Panc1 (cell line): ENCODE data around the gene SIRT5. TPM values are rescaled to one million over a fixed set of nuclear protein-coding genes. Genes with fewer than 3 reads are reported as not detected.

Source experiments
- ATAC-seq: fragments of 200-7000 bp; cut with Tn5 transposase; 2 replicates; pipeline ENCODE4 v1.9.1; 2020; ENCODE audit warnings: mild to moderate bottlenecking, moderate library complexity
- BruUV-seq: library from RNA; stranded (reverse); fragments of 400-500 nt; replicated peaks from 2 replicates; lab custom pipeline; 2021; lab: Mats Ljungman, UMichigan
- CTCF ChIA-PET: fragments of 300-600 bp; sonication (Branson Sonifier 250); formaldehyde crosslinking; loops from one replicate; lab custom pipeline; 2022; ENCODE audit warnings: antibody characterized with exemption; lab: Charles Lee
- POLR2A ChIA-PET: fragments of 300-600 bp; sonication (Branson Sonifier 250); formaldehyde crosslinking; loops from one replicate; lab custom pipeline; 2022; ENCODE audit warnings: antibody characterized with exemption; lab: Charles Lee
- DNase-seq: peaks from one replicate; pipeline ENCODE4 v3.0.0-alpha.2; 2010; ENCODE audit warnings: low read depth, low spot score
- H3K27ac ChIP-seq: 2 replicates; pipeline ENCODE4 v1.5.1; 2011; ENCODE audit warnings: mild to moderate bottlenecking, low read length, inconsistent platforms
- H3K27me3 ChIP-seq: fragments of 200-500 bp; sonication (Bioruptor generic); 2 replicates; pipeline ENCODE4 v1.6.0; 2014; ENCODE audit warnings: low read length, inconsistent platforms; ENCODE audit not compliant: control insufficient read depth, insufficient read depth
- H3K36me3 ChIP-seq: fragments of 200-500 bp; sonication (Bioruptor generic); 2 replicates; pipeline ENCODE4 v1.5.1; 2014; ENCODE audit warnings: inconsistent platforms, mild to moderate bottlenecking, low read length, moderate library complexity; ENCODE audit not compliant: control insufficient read depth, insufficient read depth
- H3K4me1 ChIP-seq: 2 replicates; pipeline ENCODE4 v1.5.1; 2011; ENCODE audit warnings: inconsistent platforms, mild to moderate bottlenecking, low read length, moderate library complexity; ENCODE audit not compliant: control insufficient read depth, insufficient read depth
- H3K4me3 ChIP-seq, 2 experiments: 2 replicates each; pipeline ENCODE4 v1.5.1; 2011 to 2012; ENCODE audit warnings: low read depth in 2 of 2, low read length in 2 of 2, mild to moderate bottlenecking in 2 of 2, inconsistent platforms in 1 of 2, moderate library complexity in 1 of 2
- H3K9me3 ChIP-seq: fragments of 200-500 bp; sonication (Bioruptor generic); 2 replicates; pipeline ENCODE4 v1.5.1; 2014; ENCODE audit warnings: low read depth, mild to moderate bottlenecking, inconsistent platforms, low read length, moderate library complexity; ENCODE audit not compliant: control insufficient read depth, insufficient read depth
- POLR2AphosphoS5 ChIP-seq: IDR thresholded peaks from 2 replicates; pipeline ENCODE4 v1.6.1; 2012; ENCODE audit warnings: mild to moderate bottlenecking, low read depth, low read length, moderate library complexity
- SIN3A ChIP-seq: IDR thresholded peaks from 2 replicates; pipeline ENCODE4 v1.6.1; 2012; ENCODE audit warnings: low read depth, mild to moderate bottlenecking, low read length, moderate library complexity, borderline replicate concordance; ENCODE audit not compliant: insufficient read depth
- TCF7L2 ChIP-seq: IDR thresholded peaks from 2 replicates; pipeline ENCODE4 v1.6.1; 2011; ENCODE audit warnings: mild to moderate bottlenecking, low read depth, low read length, inconsistent platforms
- in situ Hi-C: cut with HindIII; loops from 2 replicates; pipeline ENCODE4 v1.10.0; 2016; ENCODE audit warnings: low sequenced_read_pairs, low pct_unique_long_range_greater_than_20kb
- intact Hi-C: fragments of 100-400 bp; cut with micrococcal nuclease; formaldehyde crosslinking; loops from one replicate; pipeline ENCODE4 v1.10.0; 2022; ENCODE audit not compliant: unreplicated experiment
- total RNA-seq: library from RNA; stranded (reverse); gene quantifications from one replicate; pipeline ENCODE4 v1.2.1, GENCODE V29; 2021; ENCODE audit not compliant: unreplicated experiment
- TF ChIP-seq, protein P1 (sequence below), 2 experiments: IDR thresholded peaks; 2 replicates each; pipeline ENCODE4 v1.6.1; 2011 to 2012; ENCODE audit warnings: low read depth in 2 of 2, control low read depth in 1 of 2, low read length in 1 of 2, mild to moderate bottlenecking in 1 of 2, moderate library complexity in 1 of 2; ENCODE audit not compliant: insufficient read depth in 1 of 2
- TF ChIP-seq, protein P2 (sequence below): fragments of 450-650 bp; IDR thresholded peaks from 2 replicates; pipeline ENCODE4 v1.5.1; 2017; ENCODE audit warnings: mild to moderate bottlenecking

The SIRT5 gene
- total RNA-seq, 1 experiment from 2014 or later: 11.0 TPM

DNA sequence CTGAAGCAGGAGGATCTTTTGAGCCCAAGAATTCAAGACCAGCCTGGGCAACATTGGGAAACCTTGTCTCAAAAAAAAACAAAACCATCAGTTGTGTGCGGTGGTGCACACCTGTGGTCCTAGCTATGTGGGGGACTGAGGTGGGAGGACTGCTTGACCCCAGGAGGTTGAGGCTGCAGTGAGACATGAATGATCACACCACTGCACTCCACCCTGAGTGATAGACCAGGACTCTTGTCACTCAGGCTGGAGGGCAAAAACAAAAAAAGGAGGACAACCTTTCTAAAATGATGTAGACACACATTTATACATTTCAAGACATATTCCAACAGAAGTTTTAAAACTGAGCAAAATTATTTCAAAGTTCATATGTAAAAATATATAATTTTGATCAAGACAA lies 85.9 kb downstream of the SIRT5 start:
- H3K36me3 ChIP-seq: no peaks in the 10 kb centered on the region; the same call in 1 of the 2 replicates
- DNase-seq (no peak), ATAC-seq (no peak)
- TF ChIP-seq POLR2AphosphoS5 (no peak), SIN3A (no peak), TCF7L2 (no peak)
- TF ChIP-seq, protein P1, sequence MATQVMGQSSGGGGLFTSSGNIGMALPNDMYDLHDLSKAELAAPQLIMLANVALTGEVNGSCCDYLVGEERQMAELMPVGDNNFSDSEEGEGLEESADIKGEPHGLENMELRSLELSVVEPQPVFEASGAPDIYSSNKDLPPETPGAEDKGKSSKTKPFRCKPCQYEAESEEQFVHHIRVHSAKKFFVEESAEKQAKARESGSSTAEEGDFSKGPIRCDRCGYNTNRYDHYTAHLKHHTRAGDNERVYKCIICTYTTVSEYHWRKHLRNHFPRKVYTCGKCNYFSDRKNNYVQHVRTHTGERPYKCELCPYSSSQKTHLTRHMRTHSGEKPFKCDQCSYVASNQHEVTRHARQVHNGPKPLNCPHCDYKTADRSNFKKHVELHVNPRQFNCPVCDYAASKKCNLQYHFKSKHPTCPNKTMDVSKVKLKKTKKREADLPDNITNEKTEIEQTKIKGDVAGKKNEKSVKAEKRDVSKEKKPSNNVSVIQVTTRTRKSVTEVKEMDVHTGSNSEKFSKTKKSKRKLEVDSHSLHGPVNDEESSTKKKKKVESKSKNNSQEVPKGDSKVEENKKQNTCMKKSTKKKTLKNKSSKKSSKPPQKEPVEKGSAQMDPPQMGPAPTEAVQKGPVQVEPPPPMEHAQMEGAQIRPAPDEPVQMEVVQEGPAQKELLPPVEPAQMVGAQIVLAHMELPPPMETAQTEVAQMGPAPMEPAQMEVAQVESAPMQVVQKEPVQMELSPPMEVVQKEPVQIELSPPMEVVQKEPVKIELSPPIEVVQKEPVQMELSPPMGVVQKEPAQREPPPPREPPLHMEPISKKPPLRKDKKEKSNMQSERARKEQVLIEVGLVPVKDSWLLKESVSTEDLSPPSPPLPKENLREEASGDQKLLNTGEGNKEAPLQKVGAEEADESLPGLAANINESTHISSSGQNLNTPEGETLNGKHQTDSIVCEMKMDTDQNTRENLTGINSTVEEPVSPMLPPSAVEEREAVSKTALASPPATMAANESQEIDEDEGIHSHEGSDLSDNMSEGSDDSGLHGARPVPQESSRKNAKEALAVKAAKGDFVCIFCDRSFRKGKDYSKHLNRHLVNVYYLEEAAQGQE (IDR thresholded peaks at IDR 0.05; ENCODE audit: insufficient read depth in 1 of 2, low read depth in 2 of 2, low read length in 1 of 2): no peak
- TF ChIP-seq, protein P2, sequence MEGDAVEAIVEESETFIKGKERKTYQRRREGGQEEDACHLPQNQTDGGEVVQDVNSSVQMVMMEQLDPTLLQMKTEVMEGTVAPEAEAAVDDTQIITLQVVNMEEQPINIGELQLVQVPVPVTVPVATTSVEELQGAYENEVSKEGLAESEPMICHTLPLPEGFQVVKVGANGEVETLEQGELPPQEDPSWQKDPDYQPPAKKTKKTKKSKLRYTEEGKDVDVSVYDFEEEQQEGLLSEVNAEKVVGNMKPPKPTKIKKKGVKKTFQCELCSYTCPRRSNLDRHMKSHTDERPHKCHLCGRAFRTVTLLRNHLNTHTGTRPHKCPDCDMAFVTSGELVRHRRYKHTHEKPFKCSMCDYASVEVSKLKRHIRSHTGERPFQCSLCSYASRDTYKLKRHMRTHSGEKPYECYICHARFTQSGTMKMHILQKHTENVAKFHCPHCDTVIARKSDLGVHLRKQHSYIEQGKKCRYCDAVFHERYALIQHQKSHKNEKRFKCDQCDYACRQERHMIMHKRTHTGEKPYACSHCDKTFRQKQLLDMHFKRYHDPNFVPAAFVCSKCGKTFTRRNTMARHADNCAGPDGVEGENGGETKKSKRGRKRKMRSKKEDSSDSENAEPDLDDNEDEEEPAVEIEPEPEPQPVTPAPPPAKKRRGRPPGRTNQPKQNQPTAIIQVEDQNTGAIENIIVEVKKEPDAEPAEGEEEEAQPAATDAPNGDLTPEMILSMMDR: no peak
- H3K4me3 ChIP-seq: no peak overlapping the region
- no peaks in the 10 kb centered on the region for H3K9me3 ChIP-seq
- CTCF ChIA-PET: no interaction called here
- no TSS peak for BruUV-seq
- peaks cover 8% of the 10 kb centered on the region for H3K4me1 ChIP-seq
- POLR2A ChIA-PET: no interaction called here
- H3K27me3 ChIP-seq: no peaks in the 10 kb centered on the region
- in situ Hi-C loops (no loop called here), intact Hi-C loops (no loop called here)
- H3K27ac ChIP-seq: no peak overlapping the region

DNA sequence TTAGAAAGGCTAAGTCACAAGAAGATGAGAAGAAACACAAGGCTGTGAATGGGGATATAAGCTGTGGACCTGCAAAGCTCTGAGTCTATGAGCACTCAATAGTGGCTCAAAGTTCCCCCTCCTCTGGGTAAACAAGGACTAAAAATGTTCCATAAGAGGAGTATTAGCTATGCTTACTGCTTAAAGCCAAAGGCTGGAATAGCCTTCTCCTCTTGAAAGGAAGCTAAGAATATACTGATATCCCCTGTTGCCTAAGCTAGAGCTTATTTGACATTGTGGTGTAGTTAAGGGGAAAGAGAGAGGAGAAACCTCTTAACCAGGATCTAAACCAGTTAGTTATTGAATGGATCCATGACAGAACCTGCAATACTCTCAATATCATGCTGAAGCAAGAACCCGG lies 86.5 kb downstream of the SIRT5 start:
- no peak for ATAC-seq

More for the DNA sequence above, 86.5 kb downstream of the SIRT5 start:
- no peak for TF ChIP-seq SIN3A
- TF ChIP-seq, protein P2: no peak
- no peak for TF ChIP-seq TCF7L2
- Histone ChIP-seq H3K4me3 (no peak overlapping the region), H3K27ac (no peak overlapping the region; the same call in 1 of the 2 replicates), H3K36me3 (no peaks in the 10 kb centered on the region; the same call in 1 of the 2 replicates), H3K9me3 (no peaks in the 10 kb centered on the region), H3K27me3 (no peaks in the 10 kb centered on the region), H3K4me1 (peaks cover 8% of the 10 kb centered on the region)
- ChIA-PET CTCF (no interaction called here), POLR2A (no interaction called here)
- intact Hi-C loops (no loop called here), in situ Hi-C loops (no loop called here)
- DNase-seq: no peak
- BruUV-seq: no TSS peak
